ENCODE data around the gene XYLB.

XYLB gene

DNA sequence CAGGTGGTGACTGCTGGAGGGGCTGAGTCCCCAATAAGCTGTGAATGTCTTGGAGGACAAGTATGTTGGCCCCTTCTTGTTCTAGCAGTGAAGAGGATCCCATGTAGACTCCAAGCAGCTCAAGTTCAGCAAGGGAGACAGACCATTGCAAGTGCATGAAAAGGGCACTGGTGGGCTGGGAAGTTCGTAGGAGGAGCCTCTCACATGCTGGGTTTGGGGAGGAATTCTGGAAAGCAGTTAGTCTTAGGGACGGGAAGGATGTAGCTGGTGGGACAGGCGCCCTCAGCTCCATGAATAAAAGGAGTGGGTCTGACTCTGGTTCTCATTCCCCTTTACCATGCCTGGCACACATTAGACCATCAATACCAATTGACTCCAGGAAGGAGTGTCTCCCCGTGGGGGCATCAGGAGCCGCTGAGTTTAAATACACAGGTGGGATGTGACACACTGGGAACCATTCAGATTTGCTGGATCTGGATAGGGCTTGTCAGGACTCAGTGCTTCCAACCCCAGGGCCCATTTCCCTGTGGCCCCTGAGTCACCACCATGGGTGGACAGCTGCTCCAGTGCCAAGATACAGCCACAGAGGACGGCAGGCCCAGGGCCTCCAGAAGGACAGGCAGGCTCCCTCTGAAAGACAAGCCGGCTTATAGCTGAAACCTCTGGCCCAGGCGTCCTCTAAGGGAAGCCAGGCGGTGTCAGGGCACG lies 552 bp upstream of the XYLB start:
- Histone ChIP-seq H3K4me1 (ENCODE audit: control insufficient read depth, insufficient read depth, low read length) (peaks cover 1% of the 10 kb centered on the region; the same call in 1 of the 2 replicates), H3K36me3 (ENCODE audit: control insufficient read depth, insufficient read depth, low read length) (no peaks in the 10 kb centered on the region), H3K9me3 (ENCODE audit: control insufficient read depth, insufficient read depth, low read length) (no peaks in the 10 kb centered on the region), H3K4me3 (ENCODE audit: low read length) (peak overlapping the region; percentile 53; the same call in 1 of the 2 replicates), H3K27me3 (ENCODE audit: control insufficient read depth, insufficient read depth, low read length) (peaks cover 2% of the 10 kb centered on the region; the same call in 1 of the 2 replicates), H3K27ac (ENCODE audit: low read length) (no peak overlapping the region)
- WGBS (ENCODE audit: insufficient coverage, insufficient read length): no CpG with 5 or more reads among the region's 10 CpGs
- DNase-seq (ENCODE audit: low read depth, low spot score): no peak

DNA sequence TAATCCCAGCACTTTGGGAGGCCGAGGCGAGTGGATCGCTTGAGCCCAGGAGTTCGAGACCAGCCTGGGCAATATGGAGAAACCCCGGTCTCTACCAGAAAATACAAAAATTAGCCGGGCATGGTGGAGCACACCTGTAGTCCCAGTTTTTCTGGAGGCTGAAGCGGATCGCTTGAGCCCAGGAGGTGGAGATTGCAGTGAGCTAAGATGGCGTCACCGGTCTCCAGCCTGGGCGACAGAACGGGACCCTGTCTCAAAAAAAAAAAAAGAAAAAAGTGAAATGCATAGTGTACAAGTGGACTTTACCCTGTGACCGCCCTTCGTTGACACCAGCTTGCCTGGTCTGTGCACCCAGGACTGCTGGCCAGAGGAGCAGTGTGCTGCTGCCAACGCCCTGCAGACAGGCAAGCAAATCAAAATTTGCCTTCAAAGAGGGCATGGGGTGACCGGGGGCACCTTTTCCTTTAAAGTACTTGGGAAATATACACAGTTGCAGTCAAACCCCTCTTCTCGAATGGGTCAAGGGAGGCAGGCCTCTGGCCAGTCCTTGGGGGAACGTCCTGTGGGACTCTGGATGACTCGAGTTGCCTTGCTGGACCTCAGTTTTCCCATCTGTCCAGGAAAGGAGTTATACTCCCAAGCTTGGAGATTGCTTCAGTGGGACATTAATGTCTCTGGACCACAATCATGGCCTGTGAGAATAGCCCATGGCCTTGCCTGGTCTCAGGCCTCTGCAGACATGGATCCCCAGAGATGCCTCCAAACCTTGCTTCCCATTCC lies 1.0 kb downstream of the XYLB start:
- Histone ChIP-seq H3K9me3 (ENCODE audit: control insufficient read depth, insufficient read depth, low read length) (no peaks in the 10 kb centered on the region), H3K4me3 (ENCODE audit: low read length) (peak overlapping the region; percentile 53; the same call in 1 of the 2 replicates), H3K27me3 (ENCODE audit: control insufficient read depth, insufficient read depth, low read length) (peaks cover 2% of the 10 kb centered on the region; the same call in 1 of the 2 replicates), H3K27ac (ENCODE audit: low read length) (no peak overlapping the region), H3K4me1 (ENCODE audit: control insufficient read depth, insufficient read depth, low read length) (peaks cover 1% of the 10 kb centered on the region; the same call in 1 of the 2 replicates), H3K36me3 (ENCODE audit: control insufficient read depth, insufficient read depth, low read length) (no peaks in the 10 kb centered on the region)
- no CpG with 5 or more reads among the region's 19 CpGs for WGBS (ENCODE audit: insufficient coverage, insufficient read length)
- DNase-seq (ENCODE audit: low read depth, low spot score): no peak

DNA sequence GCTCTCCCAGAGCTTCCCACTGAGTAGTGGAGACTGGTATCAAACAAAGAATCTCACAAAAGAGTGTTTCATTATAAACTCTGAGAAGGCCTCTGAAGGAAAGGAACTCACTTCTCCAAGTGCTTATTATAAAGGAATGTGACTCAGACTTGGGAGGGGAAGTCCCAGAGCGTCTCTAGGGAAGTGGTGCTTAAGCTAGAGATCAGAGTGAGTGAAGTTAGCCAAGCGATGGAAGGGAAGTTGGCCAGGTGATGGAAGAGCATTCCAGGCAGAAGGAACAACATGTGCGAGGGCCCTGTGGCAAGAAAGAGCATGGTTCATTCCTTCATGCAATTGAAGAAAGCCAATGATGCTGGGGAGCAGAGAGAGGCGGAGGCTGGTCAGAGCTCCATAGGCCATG lies 2.3 kb downstream of the XYLB start:
- WGBS (ENCODE audit: insufficient coverage, insufficient read length): no CpG with 5 or more reads among the region's 4 CpGs
- no peak for DNase-seq (ENCODE audit: low read depth, low spot score)

DNA sequence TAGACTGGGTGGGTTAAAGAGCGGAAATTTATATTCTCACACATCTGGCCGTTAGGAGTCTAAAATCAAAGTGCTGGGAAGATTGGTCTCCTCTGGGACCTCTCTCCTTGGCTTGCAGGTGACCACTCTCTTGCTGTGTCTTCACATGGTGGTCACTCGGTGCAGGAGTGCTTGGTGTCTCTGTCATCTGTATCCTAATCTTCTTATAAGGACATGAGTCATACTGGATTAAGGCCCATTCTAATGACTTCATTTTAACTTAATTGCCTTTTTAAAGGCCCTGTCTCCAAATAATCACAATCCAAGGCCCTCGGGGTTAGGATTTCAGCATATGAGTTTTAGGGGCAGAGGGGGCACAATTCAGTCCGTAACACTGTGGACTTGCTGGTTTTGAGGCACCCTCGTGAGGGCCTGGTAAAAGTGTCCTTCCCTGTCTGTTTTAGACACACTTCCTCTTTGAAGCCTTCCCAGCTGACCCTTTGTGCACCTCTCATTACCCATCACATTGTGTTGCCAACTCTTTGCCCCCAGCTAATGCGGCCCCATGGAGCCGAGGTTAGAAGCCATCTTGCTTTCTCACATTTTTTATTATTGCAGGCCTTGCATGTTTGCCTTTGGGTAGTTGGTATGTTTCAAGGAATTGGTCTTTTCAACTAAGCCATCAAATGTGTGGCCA lies 3.2 kb downstream of the XYLB start:
- no CpG with 5 or more reads among the region's 8 CpGs for WGBS (ENCODE audit: insufficient coverage, insufficient read length)
- no peak for DNase-seq (ENCODE audit: low read depth, low spot score)
- Histone ChIP-seq H3K4me3 (ENCODE audit: low read length) (no peak overlapping the region), H3K27ac (ENCODE audit: low read length) (no peak overlapping the region), H3K27me3 (ENCODE audit: control insufficient read depth, insufficient read depth, low read length) (peaks cover 2% of the 10 kb centered on the region; the same call in 1 of the 2 replicates), H3K36me3 (ENCODE audit: control insufficient read depth, insufficient read depth, low read length) (no peaks in the 10 kb centered on the region), H3K4me1 (ENCODE audit: control insufficient read depth, insufficient read depth, low read length) (peaks cover 1% of the 10 kb centered on the region; the same call in 1 of the 2 replicates), H3K9me3 (ENCODE audit: control insufficient read depth, insufficient read depth, low read length) (no peaks in the 10 kb centered on the region)

More for the DNA sequence above, 2.3 kb downstream of the XYLB start:
- H3K4me1 ChIP-seq (ENCODE audit: control insufficient read depth, insufficient read depth, low read length): peaks cover 1% of the 10 kb centered on the region; the same call in 1 of the 2 replicates
- peaks cover 2% of the 10 kb centered on the region; the same call in 1 of the 2 replicates for H3K27me3 ChIP-seq (ENCODE audit: control insufficient read depth, insufficient read depth, low read length)
- H3K36me3 ChIP-seq (ENCODE audit: control insufficient read depth, insufficient read depth, low read length): no peaks in the 10 kb centered on the region
- H3K27ac ChIP-seq (ENCODE audit: low read length): no peak overlapping the region
- H3K9me3 ChIP-seq (ENCODE audit: control insufficient read depth, insufficient read depth, low read length): no peaks in the 10 kb centered on the region
- H3K4me3 ChIP-seq (ENCODE audit: low read length): no peak overlapping the region

DNA sequence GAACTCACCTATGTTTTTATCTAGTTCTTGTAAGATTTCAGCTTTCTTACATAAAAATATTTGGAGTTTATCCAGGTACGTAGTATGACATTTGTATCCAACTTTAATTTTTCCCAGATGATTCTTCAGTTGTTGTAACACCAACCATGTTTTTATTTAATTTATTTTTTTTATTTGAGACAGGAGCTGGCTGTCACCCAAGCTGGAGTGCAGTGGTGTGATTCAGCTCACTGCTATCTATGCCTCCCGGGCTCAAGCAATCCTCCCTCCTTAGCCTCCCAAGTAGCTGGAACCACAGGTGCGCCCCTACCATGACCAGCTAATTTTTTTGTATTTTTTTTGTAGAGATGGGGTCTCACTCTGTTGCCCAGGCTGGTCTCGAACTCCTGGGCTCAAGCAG lies 6.6 kb downstream of the XYLB start:
- no peak for DNase-seq (ENCODE audit: low read depth, low spot score)
- Histone ChIP-seq H3K27ac (ENCODE audit: low read length) (no peak overlapping the region), H3K36me3 (ENCODE audit: control insufficient read depth, insufficient read depth, low read length) (no peaks in the 10 kb centered on the region), H3K4me3 (ENCODE audit: low read length) (no peak overlapping the region), H3K4me1 (ENCODE audit: control insufficient read depth, insufficient read depth, low read length) (no peaks in the 10 kb centered on the region), H3K27me3 (ENCODE audit: control insufficient read depth, insufficient read depth, low read length) (no peaks in the 10 kb centered on the region), H3K9me3 (ENCODE audit: control insufficient read depth, insufficient read depth, low read length) (no peaks in the 10 kb centered on the region)
- WGBS (ENCODE audit: insufficient coverage, insufficient read length): no CpG with 5 or more reads among the region's 4 CpGs

DNA sequence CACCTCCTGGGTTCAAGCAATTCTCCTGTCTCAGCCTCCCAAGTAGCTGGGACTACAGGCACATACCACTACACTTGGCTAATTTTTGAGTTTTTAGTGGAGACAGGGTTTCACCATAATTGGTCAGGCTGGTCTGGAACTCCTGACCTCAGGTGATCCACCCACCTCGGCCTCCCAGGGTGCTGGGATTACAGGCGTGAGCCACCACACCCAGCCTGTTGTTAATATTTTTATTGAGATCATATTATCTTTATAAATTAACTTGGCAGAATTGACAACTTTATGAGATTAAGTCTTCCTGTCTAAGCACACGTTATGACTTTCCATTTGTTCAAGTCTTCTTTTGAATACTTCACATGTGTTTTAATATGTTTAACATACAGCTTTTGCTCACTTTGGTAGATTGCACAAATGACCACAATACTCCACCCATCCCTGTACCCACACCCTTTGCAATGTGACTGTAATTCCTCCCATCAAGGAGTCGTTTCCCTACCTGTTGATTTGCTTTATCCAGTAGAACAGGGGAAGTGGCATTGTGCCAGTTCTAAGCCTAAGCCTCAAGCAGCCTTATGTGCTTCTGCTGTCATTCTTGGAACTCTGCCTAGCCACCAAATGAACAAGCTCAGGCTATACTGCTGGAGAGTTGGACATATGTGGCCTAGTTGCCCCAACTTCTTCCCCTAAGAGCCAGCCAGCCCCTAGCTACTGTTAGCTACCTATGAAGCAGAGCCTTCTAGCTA lies 8.2 kb downstream of the XYLB start:
- H3K9me3 ChIP-seq (ENCODE audit: control insufficient read depth, insufficient read depth, low read length): no peaks in the 10 kb centered on the region
- no peaks in the 10 kb centered on the region for H3K27me3 ChIP-seq (ENCODE audit: control insufficient read depth, insufficient read depth, low read length)
- H3K4me1 ChIP-seq (ENCODE audit: control insufficient read depth, insufficient read depth, low read length): no peaks in the 10 kb centered on the region
- no peak overlapping the region for H3K4me3 ChIP-seq (ENCODE audit: low read length)
- DNase-seq (ENCODE audit: low read depth, low spot score): no peak
- H3K36me3 ChIP-seq (ENCODE audit: control insufficient read depth, insufficient read depth, low read length): no peaks in the 10 kb centered on the region
- no CpG with 5 or more reads among the region's 4 CpGs for WGBS (ENCODE audit: insufficient coverage, insufficient read length)
- no peak overlapping the region for H3K27ac ChIP-seq (ENCODE audit: low read length)

DNA sequence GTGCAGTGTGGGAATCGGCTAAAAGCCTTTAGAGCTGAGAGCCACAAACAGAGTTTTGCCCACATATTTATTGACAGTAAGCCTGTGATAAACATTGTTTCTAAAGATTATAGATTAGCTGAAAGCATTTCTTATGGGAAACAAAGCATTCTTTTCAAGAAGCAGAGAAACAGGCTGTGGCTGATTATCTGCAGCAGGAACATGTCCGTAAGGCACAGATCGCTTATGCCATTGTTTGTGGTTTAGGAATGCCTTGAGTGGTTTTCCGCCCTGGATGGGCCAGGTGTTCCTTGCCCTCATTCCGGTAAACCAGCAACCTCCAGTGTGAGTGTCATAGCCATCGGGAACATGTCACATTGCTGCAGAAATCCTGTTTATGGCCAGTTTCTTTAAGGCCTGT lies 12.5 kb downstream of the XYLB start:
- H3K27ac ChIP-seq (ENCODE audit: low read length): no peak overlapping the region
- H3K27me3 ChIP-seq (ENCODE audit: control insufficient read depth, insufficient read depth, low read length): no peaks in the 10 kb centered on the region
- WGBS (ENCODE audit: insufficient coverage, insufficient read length): no CpG with 5 or more reads among the region's 6 CpGs
- DNase-seq (ENCODE audit: low read depth, low spot score): no peak
- H3K9me3 ChIP-seq (ENCODE audit: control insufficient read depth, insufficient read depth, low read length): no peaks in the 10 kb centered on the region
- no peaks in the 10 kb centered on the region for H3K4me1 ChIP-seq (ENCODE audit: control insufficient read depth, insufficient read depth, low read length)
- H3K36me3 ChIP-seq (ENCODE audit: control insufficient read depth, insufficient read depth, low read length): no peaks in the 10 kb centered on the region
- H3K4me3 ChIP-seq (ENCODE audit: low read length): no peak overlapping the region

DNA sequence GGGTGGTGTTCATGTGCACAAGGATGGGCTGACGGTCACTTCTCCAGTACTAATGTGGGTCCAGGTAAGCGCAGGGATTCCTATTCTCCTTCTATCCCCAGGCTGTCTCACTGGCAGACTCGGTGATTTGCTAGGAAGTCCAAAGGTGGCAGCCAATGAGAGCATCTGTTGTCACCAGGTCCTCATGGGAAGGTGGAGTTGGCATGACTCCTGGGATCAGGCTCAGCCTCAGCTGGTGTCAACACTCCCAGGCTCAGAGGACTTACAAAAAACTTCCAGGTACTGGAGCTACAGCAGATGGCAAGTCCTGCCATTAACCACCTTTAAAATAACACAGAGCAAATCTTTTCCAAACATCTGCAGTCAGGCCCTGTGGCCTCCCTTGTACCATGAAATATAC lies 13.8 kb downstream of the XYLB start:
- Histone ChIP-seq H3K27me3 (ENCODE audit: control insufficient read depth, insufficient read depth, low read length) (no peaks in the 10 kb centered on the region), H3K9me3 (ENCODE audit: control insufficient read depth, insufficient read depth, low read length) (no peaks in the 10 kb centered on the region), H3K4me1 (ENCODE audit: control insufficient read depth, insufficient read depth, low read length) (no peaks in the 10 kb centered on the region), H3K27ac (ENCODE audit: low read length) (no peak overlapping the region), H3K36me3 (ENCODE audit: control insufficient read depth, insufficient read depth, low read length) (no peaks in the 10 kb centered on the region), H3K4me3 (ENCODE audit: low read length) (no peak overlapping the region)
- no CpG with 5 or more reads among the region's 3 CpGs for WGBS (ENCODE audit: insufficient coverage, insufficient read length)
- no peak for DNase-seq (ENCODE audit: low read depth, low spot score)

DNA sequence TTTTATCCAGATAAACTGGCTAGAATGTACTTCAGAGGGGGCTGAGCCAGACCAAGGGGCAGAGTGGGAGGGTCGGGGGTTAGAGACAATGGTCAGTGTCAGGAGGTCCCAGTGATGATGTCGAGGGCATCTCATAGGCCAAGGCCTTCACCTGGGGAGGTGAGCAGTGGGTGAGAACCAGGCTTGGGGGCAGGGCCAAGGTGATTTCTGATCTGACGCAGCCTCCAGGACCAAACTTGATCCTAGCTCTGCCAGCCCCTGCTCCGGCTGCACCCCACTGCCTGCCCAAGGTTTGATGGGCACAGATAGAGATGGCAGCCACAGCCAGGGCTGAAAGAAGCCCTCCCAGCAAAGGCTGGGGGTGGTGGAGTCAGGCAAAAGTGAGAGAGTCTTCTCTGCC lies 14.9 kb downstream of the XYLB start:
- H3K4me3 ChIP-seq (ENCODE audit: low read length): no peak overlapping the region
- H3K4me1 ChIP-seq (ENCODE audit: control insufficient read depth, insufficient read depth, low read length): no peaks in the 10 kb centered on the region; the same call in 1 of the 2 replicates
- no peak for DNase-seq (ENCODE audit: low read depth, low spot score)
- no peaks in the 10 kb centered on the region for H3K9me3 ChIP-seq (ENCODE audit: control insufficient read depth, insufficient read depth, low read length)
- WGBS (ENCODE audit: insufficient coverage, insufficient read length): no CpG with 5 or more reads among the region's 4 CpGs
- H3K27ac ChIP-seq (ENCODE audit: low read length): no peak overlapping the region
- H3K27me3 ChIP-seq (ENCODE audit: control insufficient read depth, insufficient read depth, low read length): no peaks in the 10 kb centered on the region
- H3K36me3 ChIP-seq (ENCODE audit: control insufficient read depth, insufficient read depth, low read length): 0 out of 2 replicates have a peak, but pooled peaks cover 3% of the 10 kb centered on the region

DNA sequence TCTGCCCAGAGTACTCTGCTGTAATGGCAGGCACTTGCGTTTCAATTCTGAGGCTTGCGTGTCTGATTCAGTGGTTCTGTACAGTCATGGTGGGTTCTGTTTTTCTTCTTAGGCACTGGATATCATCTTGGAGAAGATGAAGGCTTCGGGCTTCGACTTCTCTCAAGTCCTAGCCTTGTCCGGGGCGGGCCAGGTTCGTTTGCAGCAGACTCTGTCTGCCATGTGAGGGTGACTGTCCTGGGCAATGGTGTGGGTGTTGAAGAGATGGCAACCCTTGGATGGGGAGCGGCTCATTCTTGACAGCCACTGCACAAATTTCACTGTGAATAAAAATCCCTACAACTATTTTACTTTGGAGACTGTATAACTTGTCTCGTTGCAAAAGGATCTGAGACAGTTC lies 16.2 kb downstream of the XYLB start:
- H3K4me3 ChIP-seq (ENCODE audit: low read length): no peak overlapping the region
- H3K36me3 ChIP-seq (ENCODE audit: control insufficient read depth, insufficient read depth, low read length): 0 out of 2 replicates have a peak, but pooled peaks cover 3% of the 10 kb centered on the region
- H3K27ac ChIP-seq (ENCODE audit: low read length): no peak overlapping the region
- WGBS (ENCODE audit: insufficient coverage, insufficient read length): no CpG with 5 or more reads among the region's 9 CpGs
- no peak for DNase-seq (ENCODE audit: low read depth, low spot score)
- no peaks in the 10 kb centered on the region for H3K27me3 ChIP-seq (ENCODE audit: control insufficient read depth, insufficient read depth, low read length)
- H3K4me1 ChIP-seq (ENCODE audit: control insufficient read depth, insufficient read depth, low read length): no peaks in the 10 kb centered on the region; the same call in 1 of the 2 replicates
- no peaks in the 10 kb centered on the region for H3K9me3 ChIP-seq (ENCODE audit: control insufficient read depth, insufficient read depth, low read length)

All from iPS DF 6.9 (cell line).